ENCODE results near the gene TC2N. TPM values are rescaled to one million over a fixed set of nuclear protein-coding genes. Genes with fewer than 3 reads are reported as not detected.

Gene TC2N
- total RNA-seq, 1 donor from 2014 or later = 11.1 TPM

GRCh38 chr14:91805659-91806058 lies 61.7 kb downstream of the TC2N start:
- ATAC-seq (ENCODE audit: poor library complexity) = no peak
- intact Hi-C loops (cut with DNase I) = no loop called here
- no peak for DNase-seq

- no peak for ATAC-seq (ENCODE audit: poor library complexity)
- intact Hi-C loops (cut with DNase I) = no loop called here
- no peak for DNase-seq
Measured at GRCh38 chr14:91801358-91801757, 66.0 kb downstream of the TC2N start.

DNA sequence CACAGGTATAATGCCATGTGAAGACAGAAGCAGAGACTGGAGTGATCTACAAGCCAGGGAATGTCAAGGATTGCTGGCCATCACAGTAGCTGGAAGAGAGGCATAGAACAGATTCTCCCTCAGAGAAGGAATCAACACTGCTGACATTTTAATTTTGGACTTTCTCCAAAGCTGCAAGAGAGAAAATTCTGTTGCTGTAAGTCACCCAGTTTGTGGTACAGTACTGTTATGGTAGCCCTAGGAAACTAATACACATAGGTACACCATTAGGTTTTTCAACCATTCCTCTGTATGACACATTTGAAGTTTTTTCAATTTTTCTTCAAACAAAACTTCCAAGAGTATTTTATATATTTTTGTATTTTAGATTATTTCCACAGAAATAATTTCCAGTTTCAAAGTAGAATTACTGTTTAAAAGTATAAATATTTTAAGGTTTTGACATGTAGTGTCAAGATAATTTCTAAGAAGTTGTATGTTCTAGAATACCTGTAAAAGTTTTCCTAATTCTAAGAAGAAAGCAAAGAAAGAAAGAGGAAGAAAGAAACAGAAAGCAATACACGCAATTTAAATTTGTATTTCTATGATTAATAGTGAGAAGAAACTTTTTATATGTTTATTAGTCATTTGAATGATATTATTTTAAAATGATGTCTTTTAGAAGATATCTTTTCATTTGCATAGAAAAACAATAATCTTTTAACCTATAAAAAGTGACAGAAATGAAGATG lies 70.6 kb downstream of the TC2N start:
- intact Hi-C loops (cut with DNase I) = no loop called here
- no peak for DNase-seq
- ATAC-seq (ENCODE audit: poor library complexity) = no peak

GRCh38 chr14:91793704-91794103 lies 73.6 kb downstream of the TC2N start:
- intact Hi-C loops (cut with DNase I) = no loop called here
- DNase-seq (no peak), ATAC-seq (ENCODE audit: poor library complexity) (no peak)

DNA sequence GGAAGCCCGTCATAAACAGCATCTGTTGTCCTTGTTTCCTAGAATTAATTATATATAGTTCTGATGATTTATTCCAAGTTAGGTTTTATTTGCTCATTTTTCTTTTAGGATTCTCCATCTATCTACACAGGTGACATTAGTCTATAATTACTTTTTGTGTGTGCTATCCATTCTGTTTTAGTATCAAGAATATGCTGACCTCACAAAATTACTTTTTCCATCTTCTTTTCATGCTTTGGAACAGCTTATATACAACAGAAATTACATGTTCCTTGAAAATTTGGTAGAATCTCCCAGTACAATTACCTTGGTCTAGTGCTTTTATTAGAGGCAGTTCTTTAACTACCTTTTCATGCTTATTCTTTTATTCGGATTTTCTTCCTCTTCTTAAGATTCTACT lies 81.1 kb downstream of the TC2N start:
- DNase-seq (no peak), ATAC-seq (ENCODE audit: poor library complexity) (no peak)
- intact Hi-C loops (cut with DNase I) = no loop called here

GRCh38 chr14:91780452-91780851 lies 86.9 kb downstream of the TC2N start:
- ATAC-seq (ENCODE audit: poor library complexity) (no peak), DNase-seq (no peak)
- intact Hi-C loops (cut with DNase I) = no loop called here

DNA sequence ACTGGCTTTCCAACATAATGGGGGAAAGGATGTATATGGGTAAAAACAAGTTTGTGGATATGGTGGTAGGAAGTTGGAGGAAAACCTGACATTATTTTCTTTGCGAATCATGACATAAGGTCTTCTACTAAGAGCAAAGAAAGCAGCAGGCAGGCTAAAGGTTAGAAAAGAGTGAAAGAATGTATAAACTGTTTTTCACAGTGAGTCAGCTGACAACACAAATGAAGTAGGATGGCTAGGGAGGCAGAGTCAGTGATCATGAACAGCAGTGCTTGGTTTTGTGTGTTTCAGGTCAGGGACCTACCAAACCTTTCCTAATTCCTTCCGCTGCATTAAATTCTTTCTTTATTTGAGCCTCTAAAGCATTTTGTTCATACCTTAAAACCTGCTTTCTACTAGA lies 89.1 kb downstream of the TC2N start:
- intact Hi-C loops (cut with DNase I) = no loop called here
- DNase-seq = no peak
- no peak for ATAC-seq (ENCODE audit: poor library complexity)

DNA sequence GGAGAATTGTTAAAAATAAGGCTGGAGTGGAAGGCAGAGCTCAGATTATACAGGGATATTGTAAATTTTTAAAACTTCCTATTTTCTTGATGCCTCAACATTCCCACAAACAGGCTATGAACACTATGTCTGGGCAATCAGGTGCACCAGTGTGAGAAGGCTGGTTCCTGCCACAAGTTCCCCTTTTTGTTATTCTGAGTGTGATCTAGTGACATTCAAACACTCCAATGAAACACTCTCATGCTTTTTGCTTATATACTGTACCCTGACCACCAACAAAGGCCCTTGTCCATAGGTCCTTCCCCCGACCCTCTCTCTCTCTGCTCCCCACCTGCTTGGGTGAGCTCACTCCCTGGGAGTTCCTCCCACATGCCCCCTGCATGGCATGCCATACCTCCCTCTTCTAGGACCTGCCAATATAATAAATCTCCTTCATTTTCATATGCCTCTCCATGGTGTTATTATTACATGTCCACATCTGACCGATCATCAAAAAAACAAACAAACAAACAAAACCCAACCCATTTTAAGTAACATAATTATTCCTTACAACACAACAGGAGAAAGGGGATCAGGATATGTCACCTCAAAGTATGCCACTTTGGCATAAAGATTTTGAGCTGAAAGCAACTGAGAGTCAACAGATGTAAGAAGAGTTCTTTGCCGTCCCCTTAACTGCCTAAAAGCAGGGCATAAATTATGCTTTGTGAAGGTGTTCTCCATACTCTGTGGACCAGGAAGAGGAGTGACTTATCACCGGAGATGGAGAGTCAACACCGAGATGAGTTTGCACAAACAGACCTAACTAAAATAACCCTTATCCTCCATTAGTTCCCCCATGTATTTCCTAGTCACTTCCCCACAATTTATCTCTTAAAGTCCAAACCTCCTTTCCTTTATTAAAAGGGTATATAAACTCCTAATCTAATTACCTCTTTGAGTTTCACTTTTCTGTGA lies 92.9 kb downstream of the TC2N start:
- intact Hi-C loops (cut with DNase I) = no loop called here
- DNase-seq = no peak
- no peak for ATAC-seq (ENCODE audit: poor library complexity)

DNA sequence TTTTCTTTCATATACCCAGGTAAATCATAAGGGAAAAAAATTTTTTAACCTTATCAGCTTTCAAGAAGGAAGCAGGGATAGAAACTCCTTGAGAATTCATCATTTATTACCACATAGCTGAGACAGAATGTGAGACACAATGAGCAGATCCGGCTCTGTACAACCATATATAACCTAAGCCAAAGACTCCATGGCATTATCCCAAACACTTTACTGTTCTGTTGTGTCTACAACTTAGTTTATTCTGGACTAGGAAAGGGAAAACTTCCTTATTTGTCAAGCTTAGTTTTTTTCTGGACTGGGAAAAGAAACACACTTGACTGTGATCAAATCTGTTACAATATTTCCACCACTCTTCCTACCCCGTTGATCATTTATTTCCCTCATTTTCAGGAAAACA lies 97.2 kb downstream of the TC2N start:
- DNase-seq (no peak), ATAC-seq (ENCODE audit: poor library complexity) (no peak)
- intact Hi-C loops (cut with DNase I) = no loop called here

DNA sequence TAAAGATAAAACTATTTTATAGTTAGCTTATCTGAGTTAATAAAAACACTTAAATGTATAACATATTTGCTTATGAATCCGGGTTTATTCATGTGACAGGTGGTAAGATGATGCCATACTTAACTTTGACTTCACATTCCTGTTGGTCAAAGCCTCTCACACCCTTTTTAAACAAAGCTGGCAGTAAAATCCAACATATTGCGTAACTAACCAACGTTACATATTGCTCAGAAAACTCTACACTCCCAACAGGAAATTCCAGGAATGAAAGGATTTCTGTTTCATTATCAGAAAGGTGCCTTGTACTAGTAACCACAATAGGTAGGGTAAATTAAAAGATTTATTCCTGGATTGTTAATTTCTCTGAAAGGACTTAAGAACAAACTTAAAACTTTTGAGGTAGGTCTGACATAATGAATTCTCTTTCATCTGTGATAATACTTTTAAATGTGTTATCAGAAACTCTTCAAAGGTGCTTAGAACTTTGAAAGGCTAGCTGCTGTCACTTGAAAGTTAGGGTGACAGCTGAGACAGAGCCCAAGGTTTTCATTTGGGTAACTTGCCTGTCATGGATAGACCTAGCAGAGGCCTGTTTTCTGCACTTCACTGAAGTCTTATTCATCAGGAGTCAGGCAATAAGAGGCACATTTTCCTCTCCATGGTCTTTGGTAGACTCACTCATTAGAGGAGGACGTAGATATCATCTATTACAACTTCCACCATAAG lies 111.6 kb downstream of the TC2N start:
- intact Hi-C loops (cut with DNase I) = no loop called here
- ATAC-seq (ENCODE audit: poor library complexity) (peak; percentile 41), DNase-seq (no peak)

DNA sequence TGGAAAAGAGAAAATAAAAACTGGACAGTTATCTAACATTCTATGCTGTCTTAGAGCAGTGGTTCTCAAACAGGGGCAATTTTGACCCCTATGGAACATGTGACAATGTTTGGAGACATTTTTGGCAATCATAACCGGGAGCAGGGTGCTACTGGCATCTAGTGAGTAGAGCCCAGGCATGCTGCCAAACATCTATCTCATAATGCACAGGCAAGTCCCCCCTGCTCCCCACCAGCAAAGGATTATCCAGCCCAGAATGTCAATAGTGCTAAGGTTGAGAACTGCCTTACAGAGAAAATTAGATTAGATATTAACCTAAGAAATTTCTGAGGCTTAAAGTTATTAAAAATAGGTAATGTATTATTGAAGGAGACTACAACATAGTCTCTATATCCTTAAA lies 112.5 kb downstream of the TC2N start:
- intact Hi-C loops (cut with DNase I) = no loop called here
- DNase-seq (no peak), ATAC-seq (ENCODE audit: poor library complexity) (no peak)

GRCh38 chr14:91754185-91754584 lies 113.2 kb downstream of the TC2N start:
- peak; percentile 29 for ATAC-seq (ENCODE audit: poor library complexity)
- intact Hi-C loops (cut with DNase I) = no loop called here
- no peak for DNase-seq

- no peak for DNase-seq
- no peak for ATAC-seq (ENCODE audit: poor library complexity)
- intact Hi-C loops (cut with DNase I) = no loop called here
Measured at GRCh38 chr14:91753501-91754128, 113.7 kb downstream of the TC2N start.

DNA sequence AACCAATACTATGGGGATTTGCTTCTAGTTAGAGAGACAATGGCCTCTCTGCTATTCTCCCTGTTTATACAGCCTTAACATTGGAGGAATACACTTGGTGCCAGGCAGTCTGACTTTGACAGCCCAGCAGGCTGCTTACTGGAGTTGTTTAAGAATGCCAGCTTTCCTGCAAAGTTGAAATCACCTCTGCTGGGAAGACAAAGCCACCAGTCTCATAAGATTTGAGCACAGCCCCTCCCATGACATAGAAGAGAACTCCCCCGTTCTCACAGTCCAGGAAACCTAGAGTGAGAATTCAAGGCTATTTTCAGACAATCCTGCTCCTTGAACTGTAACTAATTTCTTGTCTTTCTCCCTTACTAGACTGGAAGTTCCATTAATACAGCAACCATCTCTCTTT lies 114.4 kb downstream of the TC2N start:
- DNase-seq (no peak), ATAC-seq (ENCODE audit: poor library complexity) (no peak)
- intact Hi-C loops (cut with DNase I) = no loop called here

GRCh38 chr14:91751719-91752118 lies 115.6 kb downstream of the TC2N start:
- intact Hi-C loops (cut with DNase I) = no loop called here
- DNase-seq (no peak), ATAC-seq (ENCODE audit: poor library complexity) (no peak)

GRCh38 chr14:91750634-91751198 lies 116.6 kb downstream of the TC2N start:
- intact Hi-C loops (cut with DNase I) = no loop called here
- ATAC-seq (ENCODE audit: poor library complexity) (no peak), DNase-seq (no peak)

GRCh38 chr14:91749868-91750267 lies 117.5 kb downstream of the TC2N start:
- ATAC-seq (ENCODE audit: poor library complexity) (no peak), DNase-seq (no peak)
- intact Hi-C loops (cut with DNase I) = no loop called here

- intact Hi-C loops (cut with DNase I) = no loop called here
- no peak for ATAC-seq (ENCODE audit: poor library complexity)
Measured at GRCh38 chr14:91748049-91748448, 119.3 kb downstream of the TC2N start.

DNA sequence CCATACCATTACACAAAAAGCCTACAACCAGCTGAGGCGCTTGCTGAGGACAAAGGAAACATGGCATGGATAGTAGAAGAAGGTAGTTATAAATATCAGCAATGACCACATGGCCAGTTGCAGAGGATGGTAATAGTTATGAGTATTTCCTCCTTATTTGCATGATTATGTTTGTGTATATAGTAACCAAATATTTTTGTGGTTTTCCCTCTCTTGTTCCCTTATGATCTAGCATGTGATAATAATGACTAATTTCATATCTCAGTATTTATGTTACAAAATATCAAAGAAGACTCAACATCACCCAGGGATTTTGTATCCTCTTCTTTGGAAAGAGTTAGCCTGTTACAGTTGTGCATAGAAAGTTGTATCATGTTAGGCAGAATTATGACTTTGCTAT lies 122.0 kb downstream of the TC2N start:
- no peak for DNase-seq
- ATAC-seq (ENCODE audit: poor library complexity) = no peak
- intact Hi-C loops (cut with DNase I) = no loop called here

More at GRCh38 chr14:91748049-91748448, 119.3 kb downstream of the TC2N start:
- no peak for DNase-seq
